ENCODE data around the gene CALCOCO1.
"Not testable (repeated sequence)": the region's sequence is repeated elsewhere in the genome, so short reads cannot be mapped to it uniquely, and the experiment has no call there.

CALCOCO1 gene

DNA sequence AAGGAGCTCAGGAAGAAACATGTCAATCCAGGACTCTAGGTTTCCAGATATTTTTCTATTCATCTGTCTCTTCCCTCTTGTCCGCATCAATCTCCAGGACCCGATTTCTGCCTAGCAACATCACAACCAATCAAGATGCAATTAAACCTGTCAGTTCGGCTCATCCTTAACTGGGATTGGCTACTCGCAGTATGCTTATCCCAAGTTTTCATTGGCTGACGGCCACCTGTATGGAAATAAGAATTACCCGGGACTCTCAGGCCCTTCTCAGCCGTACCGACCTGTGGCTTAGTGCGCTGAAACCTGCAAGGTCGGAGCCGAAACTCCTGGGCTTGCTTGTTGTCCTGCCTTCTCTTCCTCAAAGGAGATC is 31.0 kb downstream of the CALCOCO1 start:
- no peak for FAIRE-seq

DNA sequence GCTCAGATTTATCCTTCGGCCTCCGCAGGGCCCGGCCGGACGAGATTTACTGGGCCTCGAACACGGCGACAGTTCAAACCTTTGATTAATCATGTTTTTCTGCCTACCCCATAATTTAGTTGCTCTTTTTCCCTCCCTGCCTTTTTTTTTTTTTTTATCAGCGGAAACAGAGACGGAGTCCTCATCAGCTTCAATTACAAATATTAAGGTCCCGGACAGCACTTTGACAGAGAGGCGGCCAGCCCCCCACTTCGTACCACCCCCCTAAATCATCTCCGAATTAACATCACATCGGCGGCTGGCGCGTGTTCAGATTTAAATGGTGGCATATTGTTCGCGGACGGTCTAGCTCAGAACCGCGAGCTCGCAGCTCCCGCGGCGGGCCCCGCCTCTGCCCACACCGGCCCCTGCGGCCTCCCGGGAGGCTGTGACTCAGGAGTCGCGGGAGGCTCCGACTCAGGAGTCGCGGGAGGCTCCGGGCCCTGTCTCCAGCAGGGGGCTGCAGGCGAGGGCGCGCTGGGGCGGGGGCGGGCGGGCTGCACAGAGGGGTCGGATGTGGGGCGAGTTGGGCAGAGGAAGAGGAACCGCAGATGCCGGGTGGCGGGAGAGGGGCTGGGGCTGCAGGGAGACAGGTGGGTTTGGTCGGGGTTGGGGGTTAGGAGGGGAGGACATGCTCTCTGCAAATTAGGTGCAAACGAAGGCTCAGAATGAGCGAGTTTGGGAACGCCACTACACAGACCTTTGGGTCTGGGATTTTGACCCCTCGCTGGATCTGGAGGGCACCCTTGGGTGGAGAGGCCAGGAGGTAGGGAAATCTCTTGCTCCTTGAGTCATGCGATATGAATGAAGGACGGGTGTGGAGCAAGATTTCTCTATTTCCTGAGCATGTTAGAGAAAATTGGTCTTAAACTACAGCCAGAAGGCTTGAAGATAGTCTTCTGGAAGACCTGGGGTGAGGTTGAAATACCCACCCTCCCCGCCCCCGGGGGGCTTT is 31.8 kb downstream of the CALCOCO1 start:
- FAIRE-seq, result no peak

DNA sequence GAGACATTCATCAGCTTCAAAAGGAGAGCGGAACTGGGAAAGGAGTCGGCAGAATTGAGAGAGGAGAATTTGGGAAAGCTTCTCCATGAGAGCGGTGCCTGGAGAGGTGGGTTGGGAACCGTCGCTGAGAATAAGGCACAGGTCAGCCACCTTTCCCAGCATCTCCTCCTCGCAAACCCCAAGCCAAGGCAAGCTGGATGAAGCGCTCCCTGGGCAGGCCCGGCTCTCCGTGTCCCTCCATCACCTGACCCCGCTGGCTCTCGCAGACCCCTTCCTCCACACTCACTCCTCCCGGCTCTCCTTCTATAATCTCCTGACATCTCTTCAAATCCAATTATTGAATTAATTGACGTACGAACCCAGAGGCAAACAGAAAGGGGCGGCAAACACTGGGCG is 32.5 kb downstream of the CALCOCO1 start:
- FAIRE-seq, result no peak

DNA sequence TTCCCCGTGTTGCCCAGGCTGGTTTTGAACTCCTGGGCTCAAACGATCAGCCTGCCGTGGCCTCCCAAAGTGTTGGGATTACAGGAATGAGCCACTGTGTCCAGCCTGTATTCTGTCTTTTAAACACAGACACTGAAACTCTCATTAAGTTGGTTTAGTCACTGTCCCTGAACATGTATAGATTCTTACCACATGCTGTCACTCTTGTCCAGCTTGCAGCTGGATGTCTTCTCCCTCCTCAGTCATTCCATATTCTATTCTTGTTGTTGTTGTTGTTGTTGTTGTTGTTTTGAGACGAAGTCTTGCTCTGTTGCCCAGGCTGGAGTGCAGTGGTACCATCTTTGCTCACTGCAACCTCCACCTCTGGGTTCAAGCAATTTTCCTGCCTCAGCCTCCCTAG is 39.1 kb downstream of the CALCOCO1 start:
- FAIRE-seq, result no peak

DNA sequence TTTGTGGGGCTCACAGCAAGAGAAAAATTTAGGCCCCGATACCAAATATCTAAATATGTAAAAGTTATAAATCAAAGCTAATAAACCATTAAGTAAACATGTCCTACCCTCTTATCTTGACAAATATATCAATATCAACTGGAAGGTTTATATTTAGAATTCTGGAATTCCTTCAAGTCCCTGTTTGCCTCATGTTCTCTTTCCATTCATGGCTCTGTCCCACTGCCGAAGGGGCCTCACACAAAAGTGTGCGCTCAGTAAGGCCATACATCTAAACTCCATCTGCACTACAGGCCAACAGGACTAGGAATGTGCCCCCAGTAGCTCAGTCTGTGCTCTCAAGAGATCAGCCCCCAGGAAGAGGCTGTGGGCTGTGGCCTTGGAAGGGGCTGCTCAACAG is 40.8 kb downstream of the CALCOCO1 start:
- FAIRE-seq, result no peak

DNA sequence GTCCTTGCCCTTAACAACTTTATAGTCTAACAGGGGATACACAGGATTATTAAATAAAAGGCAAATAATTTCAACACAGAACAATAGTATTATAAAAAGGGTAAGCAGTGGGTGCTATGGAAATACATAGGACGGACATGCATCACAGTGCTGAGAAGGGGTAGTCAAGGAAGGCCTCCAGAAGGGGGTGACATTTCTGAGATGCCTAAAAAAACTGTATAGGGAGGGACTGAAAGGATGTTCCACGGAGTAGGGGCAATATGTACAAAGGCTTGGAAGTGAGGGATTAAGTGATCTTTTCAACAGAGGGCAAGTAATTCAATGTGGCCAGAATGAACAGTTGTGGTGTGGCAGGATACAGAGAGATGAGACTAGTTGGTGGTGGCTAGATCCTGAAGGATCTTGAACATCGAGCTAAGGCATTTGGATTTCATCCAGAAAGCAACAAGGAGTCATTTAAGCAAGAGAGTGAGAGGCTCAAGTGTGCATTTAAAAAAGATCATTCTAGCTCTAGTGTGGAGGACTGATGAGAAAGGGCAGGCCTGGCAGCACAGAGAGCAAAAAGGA is 42.5 kb downstream of the CALCOCO1 start:
- no peak for FAIRE-seq

DNA sequence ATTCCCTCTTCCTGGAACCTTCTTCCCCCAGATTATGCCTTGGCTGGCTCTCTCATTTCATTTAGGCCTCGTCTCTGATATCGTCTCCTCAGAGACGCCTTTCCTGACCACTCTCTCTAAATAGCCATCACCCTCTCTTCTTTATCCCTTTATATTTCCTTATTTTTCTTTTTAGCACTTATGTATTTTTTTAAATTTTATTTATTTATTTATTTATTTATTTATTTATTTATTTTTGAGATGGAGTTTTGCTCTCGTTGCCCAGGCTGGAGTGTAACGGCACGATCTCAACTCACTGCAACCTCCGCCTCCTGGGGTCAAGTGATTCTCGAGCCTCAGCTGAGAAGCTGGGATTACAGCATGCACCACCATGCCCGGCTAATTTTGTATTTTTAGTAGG is 43.3 kb downstream of the CALCOCO1 start:
- FAIRE-seq, result no peak

DNA sequence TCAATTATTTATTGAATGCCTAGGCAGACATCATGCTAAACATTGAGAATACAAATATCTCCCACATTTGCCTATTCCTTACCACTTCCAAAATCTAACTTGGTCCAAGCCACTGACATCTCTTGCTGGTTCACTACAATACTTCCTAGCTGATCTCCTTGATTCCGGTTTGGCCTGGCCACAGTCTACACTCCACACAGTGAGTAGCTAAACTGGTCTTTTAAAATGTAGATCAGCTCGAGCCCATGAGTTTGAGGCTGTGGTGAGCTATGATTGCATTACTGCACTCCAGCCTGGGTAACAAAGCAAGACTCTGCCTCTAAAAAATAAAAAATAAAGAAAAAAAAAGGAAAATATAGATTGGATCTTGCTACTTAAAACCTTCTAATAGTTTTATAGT is 43.8 kb downstream of the CALCOCO1 start:
- FAIRE-seq, result no peak

DNA sequence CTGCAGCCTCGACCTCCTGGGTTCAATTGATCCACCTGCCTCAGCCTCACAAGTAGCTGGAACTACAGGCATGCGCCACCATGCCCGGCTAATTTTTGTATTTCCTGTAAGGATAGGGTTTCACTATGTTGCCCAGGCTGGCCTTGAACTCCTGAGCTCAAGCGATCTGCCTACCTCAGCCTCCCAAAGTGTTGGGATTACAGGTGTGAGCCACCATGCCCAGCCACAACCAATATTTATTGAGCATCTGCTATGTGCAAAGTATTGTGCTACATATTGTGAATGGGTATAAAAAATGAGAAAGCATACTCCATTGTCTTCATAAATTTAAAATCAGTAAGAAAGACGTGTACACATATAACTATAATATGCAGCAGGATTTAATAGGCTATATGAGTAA is 47.2 kb downstream of the CALCOCO1 start:
- FAIRE-seq, result not testable (repeated sequence)

DNA sequence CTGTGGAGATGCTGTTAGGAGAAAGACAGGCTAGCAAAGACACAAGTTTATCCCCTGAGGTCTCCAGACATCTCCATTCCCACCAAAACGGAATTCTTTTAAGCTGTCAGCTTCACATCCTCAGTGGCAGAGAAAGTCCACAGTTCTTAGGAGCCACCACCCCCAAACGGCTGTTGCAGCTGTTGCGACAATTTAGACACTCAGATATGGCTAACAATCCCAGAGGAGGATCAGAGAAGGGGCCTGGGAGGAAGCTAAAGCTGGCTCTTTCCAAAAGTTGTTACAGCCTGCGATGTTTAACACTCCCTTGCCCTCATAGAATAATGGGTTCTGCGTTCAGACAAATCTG is 49.5 kb downstream of the CALCOCO1 start:
- FAIRE-seq, result no peak

DNA sequence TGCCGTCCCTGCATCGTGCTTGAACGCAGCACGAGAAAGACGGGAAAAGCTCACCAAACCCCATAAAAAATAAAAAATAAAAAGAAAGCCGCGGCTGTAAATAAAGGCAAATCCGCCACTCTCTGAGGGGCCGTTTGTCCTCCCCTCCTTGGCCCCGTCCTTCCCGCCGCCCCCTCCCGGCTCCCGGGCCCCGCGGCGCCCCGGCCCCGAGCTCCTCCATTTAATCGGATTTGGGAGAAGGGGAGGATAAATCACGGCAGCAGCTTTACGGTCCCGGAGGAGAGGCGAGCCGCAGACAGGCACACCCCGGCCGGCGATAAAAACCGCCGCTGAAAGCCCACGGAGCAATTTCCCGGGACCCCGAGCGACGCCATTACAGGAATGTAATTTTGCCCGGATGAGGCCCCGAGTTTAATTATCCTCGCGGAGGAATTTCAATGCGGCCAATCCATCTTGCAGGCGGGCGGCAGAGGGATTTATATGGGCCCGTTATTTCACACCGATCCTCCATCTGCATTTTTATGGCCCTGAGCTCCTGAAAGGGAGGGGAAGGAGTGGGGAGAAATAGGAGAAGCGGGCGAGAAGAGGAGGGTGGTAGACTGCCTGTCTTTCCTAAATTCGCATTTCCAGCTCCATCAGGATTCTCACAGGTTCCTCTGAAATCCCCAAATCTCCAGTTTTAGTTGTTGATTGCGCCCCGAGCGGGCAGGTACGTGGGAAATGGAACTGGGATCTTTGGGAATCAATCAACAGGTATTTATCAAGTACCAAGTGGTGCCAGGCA is 50.0 kb downstream of the CALCOCO1 start:
- FAIRE-seq, result no peak

DNA sequence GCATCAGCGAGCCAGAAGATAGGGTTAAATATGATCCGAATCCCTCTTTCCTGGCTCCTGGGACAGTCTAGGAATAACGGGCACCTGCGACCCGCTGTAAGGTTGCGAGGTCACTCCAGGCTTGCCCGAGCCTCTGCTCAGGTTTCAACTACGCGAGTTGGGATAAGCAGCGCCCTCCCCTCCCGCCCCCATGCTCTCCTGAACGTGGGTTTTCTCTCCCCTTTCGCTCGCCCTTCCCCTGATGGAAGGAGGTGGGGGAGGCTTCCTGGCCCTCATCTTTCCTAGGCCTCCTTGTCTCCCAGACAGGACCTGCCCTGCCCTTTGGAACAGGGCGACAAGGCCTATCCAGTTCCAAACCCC is 50.6 kb downstream of the CALCOCO1 start:
- FAIRE-seq, result no peak

DNA sequence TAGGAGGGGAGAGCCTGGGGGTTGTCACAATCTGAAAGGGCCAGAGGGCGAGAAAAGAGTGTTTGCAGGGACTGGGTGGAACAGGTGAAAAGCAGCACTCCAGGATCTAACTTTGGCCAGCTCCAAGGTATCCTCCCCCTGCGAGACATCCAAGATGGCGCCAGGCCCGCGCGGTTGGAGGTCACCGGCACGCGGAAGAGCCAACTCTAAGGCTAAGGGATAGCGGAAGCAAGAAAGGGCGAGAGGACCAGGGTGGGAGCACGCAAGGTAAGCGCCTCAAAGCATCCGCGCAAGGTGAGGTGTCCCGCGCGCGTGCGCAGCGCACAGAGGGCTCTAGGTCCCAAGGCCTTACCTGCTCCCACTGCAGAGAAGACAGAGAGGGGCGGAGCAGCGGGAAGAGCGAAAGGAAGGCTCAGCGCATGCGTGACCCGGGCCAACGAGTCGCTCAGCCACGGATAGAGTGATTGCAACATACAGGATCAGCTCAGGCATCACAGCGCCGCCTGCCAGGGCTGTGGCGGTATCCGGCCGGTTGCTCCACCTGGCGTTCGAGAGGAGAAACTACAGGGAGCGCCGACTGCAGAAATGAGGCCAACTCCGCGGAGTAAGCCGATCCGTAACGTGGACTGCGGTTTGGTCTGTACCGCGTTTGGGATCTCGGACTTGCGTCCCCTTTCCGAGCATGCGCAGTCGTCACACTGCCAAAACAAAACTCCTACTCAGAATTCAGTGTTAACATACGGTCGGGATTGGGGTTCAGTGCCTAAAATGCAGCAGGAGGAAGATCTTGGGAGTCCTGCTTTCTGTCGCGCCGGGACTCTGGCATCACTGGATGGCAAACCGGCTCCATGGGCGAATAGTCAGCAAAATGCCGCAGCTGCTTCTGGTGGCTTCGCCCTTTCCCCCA is 51.3 kb downstream of the CALCOCO1 start, which contains the start of gene ATP5MC2:
ATP5MC2 (minus strand) TSS at position 383 of the 907 bp plus-strand sequence. CDS start 3,469 bp downstream, outside the sequence.
- FAIRE-seq, result peak; percentile 95

DNA sequence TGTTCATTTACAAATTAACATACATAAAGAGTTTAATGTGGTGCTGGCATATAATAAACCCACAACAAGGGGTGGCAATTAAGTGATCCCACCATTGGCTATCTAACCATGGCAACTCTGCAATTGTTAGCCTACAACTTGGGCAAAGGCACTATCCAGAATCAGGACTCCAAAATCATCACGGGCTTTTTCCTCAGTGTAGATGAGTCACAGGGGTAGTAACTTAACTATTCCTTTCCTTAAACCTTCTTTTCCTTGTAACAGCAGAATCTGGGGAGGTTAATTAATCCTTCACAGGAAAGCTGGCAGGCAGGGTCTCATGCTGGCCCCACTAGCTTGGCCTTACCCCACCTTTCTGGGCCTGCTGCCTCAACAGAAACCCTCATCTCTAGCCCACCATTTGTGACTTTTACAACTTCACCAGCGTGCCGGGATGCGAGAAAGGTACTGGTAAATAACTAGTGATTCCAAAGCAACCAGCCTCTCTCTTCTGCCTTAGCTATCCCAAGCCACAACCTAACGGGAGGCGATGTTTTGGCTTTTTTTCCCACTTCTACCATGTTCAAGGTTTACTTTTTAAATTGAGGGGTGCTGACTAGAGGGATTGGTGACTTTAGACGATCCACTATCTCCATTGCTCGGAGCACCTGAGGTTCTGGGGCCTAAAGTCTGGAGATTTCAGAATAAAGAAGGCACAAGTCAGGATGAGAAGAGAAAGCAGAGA is 52.1 kb downstream of the CALCOCO1 start:
- FAIRE-seq, result no peak

DNA sequence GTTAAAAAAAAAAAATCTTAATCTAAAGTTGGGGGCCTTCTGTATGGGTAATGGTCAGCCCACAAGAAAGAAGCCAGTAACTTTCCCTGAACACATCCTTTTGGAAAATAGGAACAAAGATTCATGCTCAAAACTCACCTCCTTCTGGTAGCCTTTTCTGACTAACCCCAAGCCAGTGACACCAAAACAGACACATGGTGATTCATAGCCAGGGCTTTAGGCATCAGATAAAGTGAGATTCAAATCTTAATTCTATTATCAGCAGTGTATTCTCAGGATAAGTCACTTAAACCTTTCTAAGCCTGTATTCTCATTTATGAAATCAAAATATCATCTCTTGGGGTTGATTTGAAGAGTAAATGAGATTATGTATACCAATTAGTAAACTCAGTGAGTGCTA is 56.3 kb downstream of the CALCOCO1 start:
- no peak for FAIRE-seq

DNA sequence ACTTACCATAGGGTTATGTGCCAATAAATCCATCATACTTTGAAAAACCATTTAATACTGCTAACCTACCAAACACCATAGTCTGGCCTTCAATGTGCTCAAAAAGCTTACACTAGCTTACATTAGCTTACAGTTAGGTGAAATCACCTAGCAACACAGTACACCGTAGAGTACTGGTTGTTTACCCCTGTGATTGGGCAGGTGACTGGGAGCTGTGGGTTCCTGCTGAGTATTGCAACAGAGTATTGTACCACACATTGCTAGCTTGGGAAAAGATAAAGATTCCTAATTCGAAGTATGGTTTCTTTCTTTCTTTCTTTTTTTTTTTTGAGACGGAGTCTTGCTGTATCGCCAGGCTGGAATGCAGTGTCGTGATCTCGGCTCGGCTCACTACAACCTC is 56.9 kb downstream of the CALCOCO1 start:
- FAIRE-seq, result no peak

DNA sequence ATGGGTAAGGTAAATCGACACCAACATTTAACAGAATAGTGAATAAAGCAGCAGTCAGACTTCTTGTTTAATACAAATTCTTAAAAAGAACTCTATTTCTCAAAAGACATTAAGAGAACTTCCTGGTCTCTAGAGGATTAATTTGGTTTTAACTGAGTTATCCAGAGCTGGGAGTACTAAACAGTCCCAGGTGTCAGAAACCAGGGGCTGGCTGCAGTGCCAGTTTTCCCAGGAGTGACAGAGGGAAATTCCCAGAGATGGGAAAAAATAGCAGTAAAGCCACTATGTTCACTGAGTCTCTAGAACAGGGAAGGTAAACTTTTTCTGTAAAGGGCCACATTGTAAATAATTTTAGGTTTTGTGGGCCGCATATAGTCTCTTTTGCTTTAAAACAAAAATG is 60.2 kb downstream of the CALCOCO1 start:
- no peak for FAIRE-seq

DNA sequence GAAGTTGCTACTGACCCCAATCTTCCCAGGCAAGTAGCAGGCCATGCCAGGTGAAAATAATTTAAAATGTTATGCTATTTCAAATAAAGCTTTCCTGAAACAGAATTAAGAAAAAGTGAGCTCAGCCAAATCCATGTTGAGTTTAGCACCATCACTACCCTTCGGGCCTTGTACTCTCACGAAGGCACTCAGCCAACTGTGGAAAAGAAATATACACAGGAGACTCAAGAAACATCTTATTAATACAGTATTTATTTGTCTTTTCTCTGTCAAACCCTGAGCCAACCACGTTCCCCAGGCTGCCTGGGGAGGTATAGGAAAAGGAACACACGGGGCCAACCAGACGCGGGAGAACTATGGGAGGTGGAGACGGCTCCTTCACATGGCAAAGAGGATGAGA is 62.3 kb downstream of the CALCOCO1 start:
- no peak for FAIRE-seq

DNA sequence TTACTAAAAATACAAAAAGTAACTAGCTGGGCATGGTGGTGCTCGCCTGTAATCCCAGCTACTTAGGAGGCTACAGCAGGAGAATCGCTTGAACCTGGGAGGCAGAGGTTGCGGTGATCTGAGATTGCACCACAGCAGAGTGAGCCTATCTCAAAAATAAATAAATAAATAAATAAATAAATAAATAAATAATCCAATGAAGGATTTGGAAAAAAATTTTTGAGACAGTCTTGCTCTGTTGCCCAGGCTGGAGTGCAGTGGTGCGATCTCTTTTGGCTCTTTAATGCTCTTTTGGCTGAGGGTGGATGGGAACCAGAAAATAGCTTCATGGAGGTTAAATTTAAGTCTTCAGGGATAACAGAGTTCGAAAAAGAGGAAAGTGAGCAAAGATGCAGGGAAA is 63.1 kb downstream of the CALCOCO1 start:
- no peak for FAIRE-seq

DNA sequence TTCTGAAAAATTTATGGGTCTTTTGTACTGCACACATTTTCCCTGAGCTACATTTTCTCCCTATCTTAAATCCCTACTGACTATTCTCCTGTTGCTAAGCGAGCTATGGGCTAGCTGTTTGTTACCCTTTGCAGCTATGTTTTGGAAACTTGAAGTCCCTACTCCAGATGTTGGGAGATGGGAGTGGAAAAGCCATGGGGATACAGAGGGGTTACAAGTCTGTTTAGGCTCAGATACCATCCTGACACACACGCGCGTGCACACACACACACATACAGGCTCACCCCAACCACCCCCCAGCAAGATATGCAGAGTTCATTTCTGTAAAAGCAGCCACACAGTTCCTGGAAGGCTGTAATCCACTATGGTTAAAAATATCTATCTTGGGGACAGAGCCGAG is 67.2 kb downstream of the CALCOCO1 start:
- FAIRE-seq, result no peak

DNA sequence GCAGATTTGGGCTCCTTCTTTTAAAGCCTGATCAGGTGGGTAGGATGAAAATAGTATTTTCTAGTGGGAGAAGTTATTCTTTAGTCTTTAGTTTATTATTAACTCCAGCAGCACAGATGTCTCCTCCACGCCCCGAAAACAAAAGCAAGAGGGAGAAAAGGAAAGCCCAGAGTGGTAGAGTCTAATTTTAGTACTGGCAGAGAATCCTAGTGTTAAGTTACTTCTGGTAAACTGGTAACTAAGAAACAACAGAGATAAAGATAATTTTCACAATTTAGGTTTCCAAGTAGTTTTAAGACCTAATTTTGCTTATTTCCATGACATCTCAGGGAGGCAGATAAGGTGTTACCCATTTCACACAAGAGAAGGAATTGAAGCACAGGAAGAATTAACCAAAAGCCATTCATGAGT is 67.7 kb downstream of the CALCOCO1 start:
- FAIRE-seq, result no peak

DNA sequence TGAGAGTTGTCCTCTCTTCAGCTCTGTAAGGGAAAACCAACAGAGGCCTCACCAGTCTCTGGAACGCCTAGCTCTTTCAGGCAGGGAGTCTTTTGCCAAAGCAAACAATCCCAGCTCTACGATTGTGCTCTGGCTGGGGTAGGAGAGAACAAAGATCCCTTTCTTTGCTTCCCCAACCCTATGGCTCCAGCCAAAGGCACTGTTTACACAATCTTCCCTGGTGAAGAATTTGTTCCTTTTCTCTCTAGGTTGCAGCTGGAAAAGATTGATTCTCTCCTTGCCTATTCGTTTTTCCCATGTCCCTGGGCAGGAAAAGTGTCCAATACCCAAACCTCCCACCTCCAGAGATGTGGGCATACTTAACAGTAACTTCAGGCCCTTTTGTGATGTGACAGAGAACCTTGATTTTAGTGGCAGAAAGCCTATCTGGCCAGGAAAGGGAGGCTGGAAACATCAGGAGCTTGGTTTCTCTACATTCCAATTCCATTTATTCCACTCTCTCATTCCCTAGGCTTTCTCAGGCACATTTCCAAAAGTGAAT is 68.2 kb downstream of the CALCOCO1 start:
- peak; percentile 99 for FAIRE-seq

All from A204.1 (cell line).